HT-29 (cell line): ENCODE measurements around the gene MINPP1. TPM values are rescaled to one million over a fixed set of nuclear protein-coding genes. Genes with fewer than 3 reads are reported as not detected.

Source experiments
- DNase-seq: peaks from one replicate; pipeline ENCODE4 v3.0.0-alpha.2; 2015; ENCODE audit warnings: low spot score
- total RNA-seq: library from RNA; depleted of rRNA; stranded (reverse); fragments of >200 nt; shearing (Covaris generic); gene quantifications from 2 replicates; pipeline ENCODE4 v1.2.3, GENCODE V29; 2014

Gene MINPP1
- total RNA-seq, 1 experiment from 2014 or later, result 20.2 TPM

- no peak for DNase-seq
Observed at GRCh38 chr10:87518937-87519336, 14.2 kb downstream of the MINPP1 start.

DNA sequence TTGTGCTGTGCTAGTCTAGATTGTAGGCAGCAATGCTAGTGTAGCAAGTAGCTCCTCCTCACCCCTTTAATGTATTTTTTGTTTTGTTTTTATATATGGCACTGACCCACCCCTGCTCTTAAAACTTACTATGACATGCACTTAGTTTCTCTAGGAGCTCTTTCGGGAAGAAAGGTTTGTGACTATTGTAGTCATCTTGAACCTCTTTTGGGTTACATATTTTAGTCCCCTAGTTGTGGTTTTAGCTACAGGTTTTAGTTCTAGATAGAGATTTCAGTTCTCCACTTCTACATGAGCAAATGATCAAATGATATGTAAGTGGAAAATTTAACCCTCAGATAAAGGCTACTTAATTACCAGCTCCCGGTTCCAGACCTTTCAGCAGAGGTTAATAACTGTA lies 14.9 kb downstream of the MINPP1 start:
- DNase-seq, result no peak

DNA sequence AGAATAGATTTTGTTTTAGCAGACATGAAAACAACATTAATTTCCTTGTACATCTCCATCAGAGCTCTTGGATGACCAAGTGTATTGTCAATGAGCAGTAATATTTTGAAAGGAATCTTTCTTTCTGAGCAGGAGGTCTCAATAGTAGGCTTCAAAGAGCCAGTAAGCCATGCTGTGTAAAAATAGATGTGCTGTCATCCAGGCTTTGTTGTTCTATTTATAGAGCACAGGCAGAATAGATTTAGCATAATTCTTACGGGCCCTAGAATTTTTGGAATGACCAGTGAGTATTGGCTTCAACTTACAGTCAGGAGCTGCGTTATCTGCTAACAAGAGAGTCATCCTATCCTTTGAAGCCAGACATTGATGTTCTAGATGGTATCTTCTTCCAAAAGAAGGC lies 19.0 kb downstream of the MINPP1 start:
- DNase-seq, result no peak

DNA sequence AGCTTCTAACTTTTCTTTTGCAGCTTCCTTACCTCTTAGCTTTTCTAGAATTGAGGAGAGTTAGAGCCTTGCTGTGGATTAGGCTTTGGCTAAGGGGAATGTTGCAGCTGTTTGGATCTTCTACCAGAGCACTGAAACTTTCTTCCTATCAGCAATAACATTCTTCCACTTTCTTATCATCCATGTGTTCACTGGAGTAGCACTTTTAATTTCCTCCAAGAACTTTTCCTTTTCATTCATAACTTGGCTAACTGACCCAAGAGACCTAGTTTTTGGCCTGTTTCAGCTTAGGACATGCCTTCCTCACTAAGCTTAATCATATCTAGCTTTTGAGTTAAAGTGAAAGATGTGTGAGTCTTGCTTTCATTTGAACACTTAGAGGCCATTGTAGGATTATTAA lies 19.6 kb downstream of the MINPP1 start:
- no peak for DNase-seq

- DNase-seq, result no peak
Observed at GRCh38 chr10:87531908-87532622, 27.4 kb downstream of the MINPP1 start.

DNA sequence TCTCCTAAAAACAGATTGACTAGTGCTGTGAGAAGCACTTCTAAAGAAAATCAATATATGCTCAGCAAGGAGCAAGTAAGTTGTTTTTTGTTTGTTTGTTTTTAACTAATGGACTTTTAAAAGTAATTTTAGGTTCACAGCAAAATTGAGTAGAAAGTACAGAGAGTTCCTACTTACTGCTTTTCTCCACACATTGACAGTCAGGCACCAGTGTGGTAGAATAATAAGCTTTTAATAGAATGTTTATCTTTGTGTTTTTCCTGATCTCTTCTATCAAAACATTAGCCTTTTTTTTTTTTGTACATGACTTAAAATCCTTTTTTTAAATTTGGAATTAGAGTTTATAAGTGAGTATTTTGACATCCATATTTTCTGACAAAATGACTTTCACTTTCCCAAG lies 28.0 kb downstream of the MINPP1 start:
- no peak for DNase-seq

- no peak for DNase-seq
Observed at GRCh38 chr10:87534173-87534858, 29.6 kb downstream of the MINPP1 start.

DNA sequence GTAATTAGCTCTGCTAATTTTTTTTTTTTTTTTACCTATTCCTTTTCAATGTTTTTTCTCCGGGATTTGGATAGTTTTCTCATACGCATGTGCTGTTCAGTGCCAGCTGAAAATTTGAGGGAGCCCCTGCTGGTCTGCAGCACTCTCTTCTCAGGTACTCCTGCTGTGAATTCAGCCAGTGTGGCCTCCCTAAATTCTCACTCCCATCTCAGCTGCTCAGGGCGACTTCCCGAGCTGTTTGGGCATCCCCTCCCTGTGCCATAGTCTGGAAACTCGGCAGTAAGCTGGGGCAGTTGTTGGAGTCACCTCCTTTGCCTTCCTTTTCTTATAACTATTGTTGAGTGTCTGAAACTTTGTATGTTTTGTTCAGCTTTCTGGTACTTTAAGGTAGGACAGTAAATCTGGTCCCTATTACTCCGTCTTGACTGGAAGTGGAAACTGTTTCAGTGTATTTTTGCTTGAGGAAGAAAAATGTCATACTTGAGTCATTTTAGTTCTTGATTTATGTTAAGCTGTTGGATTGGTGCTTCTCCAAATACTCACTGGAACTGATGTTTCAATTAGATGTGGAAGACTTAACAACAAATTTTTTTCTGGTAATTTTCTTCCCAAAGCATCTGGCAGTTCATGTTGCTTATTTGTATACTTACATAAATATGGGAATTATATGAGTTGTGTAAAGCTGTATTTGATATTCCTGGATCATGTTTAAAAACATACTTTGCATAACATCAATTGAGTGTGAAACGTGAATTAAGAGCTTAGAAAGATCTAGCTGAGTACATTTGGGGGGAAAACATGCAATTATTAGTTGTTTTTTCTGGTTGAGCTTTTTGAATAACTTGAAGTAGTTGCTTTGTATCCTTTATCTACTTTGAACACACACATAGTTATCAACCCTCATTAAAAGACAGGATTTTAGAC lies 33.7 kb downstream of the MINPP1 start:
- DNase-seq, result no peak

- no peak for DNase-seq
Observed at GRCh38 chr10:87541114-87541513, 36.4 kb downstream of the MINPP1 start.

GRCh38 chr10:87544721-87545120 lies 40.0 kb downstream of the MINPP1 start:
- DNase-seq, result no peak

GRCh38 chr10:87545783-87546182 lies 41.1 kb downstream of the MINPP1 start:
- no peak for DNase-seq

- no peak for DNase-seq
Observed at GRCh38 chr10:87546210-87546609, 41.5 kb downstream of the MINPP1 start.

- DNase-seq, result no peak
Observed at GRCh38 chr10:87546971-87547413, 42.3 kb downstream of the MINPP1 start.

GRCh38 chr10:87547734-87548311 lies 43.1 kb downstream of the MINPP1 start:
- DNase-seq, result no peak

DNA sequence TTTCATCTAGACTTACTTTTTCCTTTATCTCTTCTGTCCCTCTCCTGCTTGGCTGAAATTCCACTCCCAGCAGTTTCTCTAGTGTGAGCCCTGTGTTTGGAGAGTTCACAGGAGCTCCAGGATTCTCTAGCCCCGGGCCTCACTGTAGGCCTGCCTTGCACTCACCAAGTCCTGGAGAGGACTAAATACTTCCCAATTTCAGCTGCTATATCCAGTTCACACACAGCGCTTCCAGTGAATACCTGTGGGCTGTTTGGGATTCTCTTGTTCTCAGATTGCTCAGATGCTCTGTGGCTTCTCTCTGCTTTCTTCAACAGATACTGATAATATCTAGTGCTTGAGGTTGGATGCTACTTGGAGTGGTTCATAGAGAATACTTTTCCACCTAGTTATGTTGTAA lies 46.0 kb downstream of the MINPP1 start:
- DNase-seq, result no peak

- DNase-seq, result no peak
Observed at GRCh38 chr10:87551326-87551725, 46.6 kb downstream of the MINPP1 start.

GRCh38 chr10:87552248-87552929 lies 47.7 kb downstream of the MINPP1 start:
- DNase-seq, result no peak

- no peak for DNase-seq
Observed at GRCh38 chr10:87557409-87557808, 52.7 kb downstream of the MINPP1 start.

DNA sequence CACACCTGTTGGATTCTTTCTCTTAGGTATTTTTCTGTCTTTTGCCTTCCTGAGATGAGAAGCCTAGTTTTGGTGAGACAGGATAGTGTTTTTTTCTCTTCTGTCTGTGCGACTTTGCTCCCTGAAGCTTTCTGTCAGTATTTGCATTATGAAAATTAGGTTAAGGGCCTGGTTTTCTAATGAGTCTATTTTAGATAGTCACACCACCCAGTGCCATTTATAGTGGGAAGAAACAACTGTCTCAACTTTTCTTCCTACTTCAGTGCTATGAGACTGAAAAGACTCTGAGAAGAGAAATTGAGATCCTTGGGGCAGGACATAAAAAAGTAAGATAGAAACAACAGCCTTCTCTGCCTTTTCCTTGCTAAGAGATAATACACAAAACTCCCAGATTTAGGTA lies 53.6 kb downstream of the MINPP1 start:
- no peak for DNase-seq

GRCh38 chr10:87559392-87559791 lies 54.7 kb downstream of the MINPP1 start:
- no peak for DNase-seq

- no peak for DNase-seq
Observed at GRCh38 chr10:87560495-87561129, 55.9 kb downstream of the MINPP1 start.
